ENCODE data around the gene IL2RA. TPM values are rescaled to one million over a fixed set of nuclear protein-coding genes. Genes with fewer than 3 reads are reported as not detected.

The IL2RA gene
- total and polyA plus RNA-seq, 2 experiments from 2014 or later: not detected

DNA sequence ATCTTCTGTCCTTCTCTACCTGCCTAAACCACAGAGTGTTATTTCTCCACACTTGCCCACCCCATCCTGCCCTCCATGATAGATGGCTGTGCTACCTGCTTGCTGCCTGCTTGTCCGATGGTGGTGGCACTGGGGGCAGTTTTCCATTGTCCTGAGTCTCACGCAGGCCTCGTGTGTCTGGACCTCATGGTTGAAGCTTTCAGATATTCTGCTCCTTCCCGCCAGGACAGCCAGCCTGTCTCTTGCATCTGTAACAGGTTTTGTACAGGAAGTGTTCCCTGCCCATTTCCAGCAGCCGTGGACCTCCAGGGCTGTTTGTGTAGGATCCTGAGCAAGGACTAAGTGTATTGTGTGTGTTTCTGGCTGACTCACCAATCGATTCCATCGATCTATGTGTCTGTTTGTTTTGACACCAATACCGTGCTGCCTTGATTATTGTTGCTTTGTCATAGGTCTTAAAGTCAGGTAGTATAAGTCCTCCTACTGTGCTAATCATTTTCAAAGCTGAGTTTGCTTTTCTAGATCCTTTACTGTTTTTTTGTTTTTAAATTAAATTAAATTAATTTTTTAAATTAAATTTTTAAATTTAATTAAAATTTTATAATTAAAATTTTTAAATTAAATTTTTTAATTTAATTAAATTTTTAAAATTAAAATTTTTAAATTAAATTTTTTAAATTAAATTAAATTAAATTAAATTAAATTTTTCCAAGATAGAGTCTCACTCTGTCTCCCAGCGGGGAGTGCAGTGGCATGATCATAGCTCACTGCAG, 93.3 kb downstream of the IL2RA start:
- H2AFZ ChIP-seq: no peak overlapping the region

More for the DNA sequence above, 93.3 kb downstream of the IL2RA start:
- Mint-ChIP-seq H3K27me3 (ENCODE audit: insufficient read depth, low read depth, poor library complexity) (peaks cover 7% of the 10 kb centered on the region), H3K27ac (no peak overlapping the region), H3K36me3 (ENCODE audit: low read depth) (no peaks in the 10 kb centered on the region), H3K9me3 (no peaks in the 10 kb centered on the region), H3K4me1 (no peaks in the 10 kb centered on the region), H3K4me3 (no peak overlapping the region)
- no peak for DNase-seq (ENCODE audit: low spot score)
- no peaks in the 10 kb centered on the region for H3K27me3 ChIP-seq (ENCODE audit: insufficient read depth)
- no peaks in the 10 kb centered on the region for H4K20me1 ChIP-seq (replicated peaks; ENCODE audit: insufficient read depth)
- ATAC-seq: no peak
- no peaks in the 10 kb centered on the region for H3K4me1 ChIP-seq (ENCODE audit: insufficient read depth)
- no peak overlapping the region for H3K27ac ChIP-seq (ENCODE audit: low read depth)
- no peak overlapping the region for H3K4me2 ChIP-seq
- H3K4me3 ChIP-seq: no peak overlapping the region
- no peaks in the 10 kb centered on the region for H3F3A ChIP-seq (replicated peaks; ENCODE audit: low read depth)
- no peaks in the 10 kb centered on the region for H3K36me3 ChIP-seq (ENCODE audit: insufficient read depth)
- TF ChIP-seq, protein P1, sequence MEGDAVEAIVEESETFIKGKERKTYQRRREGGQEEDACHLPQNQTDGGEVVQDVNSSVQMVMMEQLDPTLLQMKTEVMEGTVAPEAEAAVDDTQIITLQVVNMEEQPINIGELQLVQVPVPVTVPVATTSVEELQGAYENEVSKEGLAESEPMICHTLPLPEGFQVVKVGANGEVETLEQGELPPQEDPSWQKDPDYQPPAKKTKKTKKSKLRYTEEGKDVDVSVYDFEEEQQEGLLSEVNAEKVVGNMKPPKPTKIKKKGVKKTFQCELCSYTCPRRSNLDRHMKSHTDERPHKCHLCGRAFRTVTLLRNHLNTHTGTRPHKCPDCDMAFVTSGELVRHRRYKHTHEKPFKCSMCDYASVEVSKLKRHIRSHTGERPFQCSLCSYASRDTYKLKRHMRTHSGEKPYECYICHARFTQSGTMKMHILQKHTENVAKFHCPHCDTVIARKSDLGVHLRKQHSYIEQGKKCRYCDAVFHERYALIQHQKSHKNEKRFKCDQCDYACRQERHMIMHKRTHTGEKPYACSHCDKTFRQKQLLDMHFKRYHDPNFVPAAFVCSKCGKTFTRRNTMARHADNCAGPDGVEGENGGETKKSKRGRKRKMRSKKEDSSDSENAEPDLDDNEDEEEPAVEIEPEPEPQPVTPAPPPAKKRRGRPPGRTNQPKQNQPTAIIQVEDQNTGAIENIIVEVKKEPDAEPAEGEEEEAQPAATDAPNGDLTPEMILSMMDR (conservative IDR thresholded peaks at IDR 0.05; ENCODE audit: low read depth in 2 of 2): no peak
- TF ChIP-seq, protein P2, sequence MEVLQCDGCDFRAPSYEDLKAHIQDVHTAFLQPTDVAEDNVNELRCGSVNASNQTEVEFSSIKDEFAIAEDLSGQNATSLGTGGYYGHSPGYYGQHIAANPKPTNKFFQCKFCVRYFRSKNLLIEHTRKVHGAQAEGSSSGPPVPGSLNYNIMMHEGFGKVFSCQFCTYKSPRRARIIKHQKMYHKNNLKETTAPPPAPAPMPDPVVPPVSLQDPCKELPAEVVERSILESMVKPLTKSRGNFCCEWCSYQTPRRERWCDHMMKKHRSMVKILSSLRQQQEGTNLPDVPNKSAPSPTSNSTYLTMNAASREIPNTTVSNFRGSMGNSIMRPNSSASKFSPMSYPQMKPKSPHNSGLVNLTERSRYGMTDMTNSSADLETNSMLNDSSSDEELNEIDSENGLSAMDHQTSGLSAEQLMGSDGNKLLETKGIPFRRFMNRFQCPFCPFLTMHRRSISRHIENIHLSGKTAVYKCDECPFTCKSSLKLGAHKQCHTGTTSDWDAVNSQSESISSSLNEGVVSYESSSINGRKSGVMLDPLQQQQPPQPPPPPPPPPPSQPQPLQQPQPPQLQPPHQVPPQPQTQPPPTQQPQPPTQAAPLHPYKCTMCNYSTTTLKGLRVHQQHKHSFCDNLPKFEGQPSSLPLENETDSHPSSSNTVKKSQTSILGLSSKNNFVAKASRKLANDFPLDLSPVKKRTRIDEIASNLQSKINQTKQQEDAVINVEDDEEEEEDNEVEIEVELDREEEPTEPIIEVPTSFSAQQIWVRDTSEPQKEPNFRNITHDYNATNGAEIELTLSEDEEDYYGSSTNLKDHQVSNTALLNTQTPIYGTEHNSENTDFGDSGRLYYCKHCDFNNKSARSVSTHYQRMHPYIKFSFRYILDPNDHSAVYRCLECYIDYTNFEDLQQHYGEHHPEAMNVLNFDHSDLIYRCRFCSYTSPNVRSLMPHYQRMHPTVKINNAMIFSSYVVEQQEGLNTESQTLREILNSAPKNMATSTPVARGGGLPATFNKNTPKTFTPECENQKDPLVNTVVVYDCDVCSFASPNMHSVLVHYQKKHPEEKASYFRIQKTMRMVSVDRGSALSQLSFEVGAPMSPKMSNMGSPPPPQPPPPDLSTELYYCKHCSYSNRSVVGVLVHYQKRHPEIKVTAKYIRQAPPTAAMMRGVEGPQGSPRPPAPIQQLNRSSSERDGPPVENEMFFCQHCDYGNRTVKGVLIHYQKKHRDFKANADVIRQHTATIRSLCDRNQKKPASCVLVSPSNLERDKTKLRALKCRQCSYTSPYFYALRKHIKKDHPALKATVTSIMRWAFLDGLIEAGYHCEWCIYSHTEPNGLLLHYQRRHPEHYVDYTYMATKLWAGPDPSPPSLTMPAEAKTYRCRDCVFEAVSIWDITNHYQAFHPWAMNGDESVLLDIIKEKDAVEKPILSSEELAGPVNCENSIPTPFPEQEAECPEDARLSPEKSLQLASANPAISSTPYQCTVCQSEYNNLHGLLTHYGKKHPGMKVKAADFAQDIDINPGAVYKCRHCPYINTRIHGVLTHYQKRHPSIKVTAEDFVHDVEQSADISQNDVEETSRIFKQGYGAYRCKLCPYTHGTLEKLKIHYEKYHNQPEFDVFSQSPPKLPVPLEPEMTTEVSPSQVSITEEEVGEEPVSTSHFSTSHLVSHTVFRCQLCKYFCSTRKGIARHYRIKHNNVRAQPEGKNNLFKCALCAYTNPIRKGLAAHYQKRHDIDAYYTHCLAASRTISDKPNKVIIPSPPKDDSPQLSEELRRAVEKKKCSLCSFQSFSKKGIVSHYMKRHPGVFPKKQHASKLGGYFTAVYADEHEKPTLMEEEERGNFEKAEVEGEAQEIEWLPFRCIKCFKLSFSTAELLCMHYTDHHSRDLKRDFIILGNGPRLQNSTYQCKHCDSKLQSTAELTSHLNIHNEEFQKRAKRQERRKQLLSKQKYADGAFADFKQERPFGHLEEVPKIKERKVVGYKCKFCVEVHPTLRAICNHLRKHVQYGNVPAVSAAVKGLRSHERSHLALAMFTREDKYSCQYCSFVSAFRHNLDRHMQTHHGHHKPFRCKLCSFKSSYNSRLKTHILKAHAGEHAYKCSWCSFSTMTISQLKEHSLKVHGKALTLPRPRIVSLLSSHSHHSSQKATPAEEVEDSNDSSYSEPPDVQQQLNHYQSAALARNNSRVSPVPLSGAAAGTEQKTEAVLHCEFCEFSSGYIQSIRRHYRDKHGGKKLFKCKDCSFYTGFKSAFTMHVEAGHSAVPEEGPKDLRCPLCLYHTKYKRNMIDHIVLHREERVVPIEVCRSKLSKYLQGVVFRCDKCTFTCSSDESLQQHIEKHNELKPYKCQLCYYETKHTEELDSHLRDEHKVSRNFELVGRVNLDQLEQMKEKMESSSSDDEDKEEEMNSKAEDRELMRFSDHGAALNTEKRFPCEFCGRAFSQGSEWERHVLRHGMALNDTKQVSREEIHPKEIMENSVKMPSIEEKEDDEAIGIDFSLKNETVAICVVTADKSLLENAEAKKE (CRISPR knock-in tag; IDR thresholded peaks at IDR 0.05): no peak
- no peak for TF ChIP-seq ZNF114 (CRISPR knock-in tag; IDR thresholded peaks at IDR 0.05)
- TF ChIP-seq POLR2AphosphoS5 (IDR thresholded peaks at IDR 0.05; ENCODE audit: low read depth): no peak
- TF ChIP-seq, protein P3, sequence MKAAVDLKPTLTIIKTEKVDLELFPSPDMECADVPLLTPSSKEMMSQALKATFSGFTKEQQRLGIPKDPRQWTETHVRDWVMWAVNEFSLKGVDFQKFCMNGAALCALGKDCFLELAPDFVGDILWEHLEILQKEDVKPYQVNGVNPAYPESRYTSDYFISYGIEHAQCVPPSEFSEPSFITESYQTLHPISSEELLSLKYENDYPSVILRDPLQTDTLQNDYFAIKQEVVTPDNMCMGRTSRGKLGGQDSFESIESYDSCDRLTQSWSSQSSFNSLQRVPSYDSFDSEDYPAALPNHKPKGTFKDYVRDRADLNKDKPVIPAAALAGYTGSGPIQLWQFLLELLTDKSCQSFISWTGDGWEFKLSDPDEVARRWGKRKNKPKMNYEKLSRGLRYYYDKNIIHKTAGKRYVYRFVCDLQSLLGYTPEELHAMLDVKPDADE (IDR thresholded peaks at IDR 0.05): no peak
- TF ChIP-seq NANOG (IDR thresholded peaks at IDR 0.05; ENCODE audit: borderline replicate concordance): no peak
- TF ChIP-seq, protein P4, sequence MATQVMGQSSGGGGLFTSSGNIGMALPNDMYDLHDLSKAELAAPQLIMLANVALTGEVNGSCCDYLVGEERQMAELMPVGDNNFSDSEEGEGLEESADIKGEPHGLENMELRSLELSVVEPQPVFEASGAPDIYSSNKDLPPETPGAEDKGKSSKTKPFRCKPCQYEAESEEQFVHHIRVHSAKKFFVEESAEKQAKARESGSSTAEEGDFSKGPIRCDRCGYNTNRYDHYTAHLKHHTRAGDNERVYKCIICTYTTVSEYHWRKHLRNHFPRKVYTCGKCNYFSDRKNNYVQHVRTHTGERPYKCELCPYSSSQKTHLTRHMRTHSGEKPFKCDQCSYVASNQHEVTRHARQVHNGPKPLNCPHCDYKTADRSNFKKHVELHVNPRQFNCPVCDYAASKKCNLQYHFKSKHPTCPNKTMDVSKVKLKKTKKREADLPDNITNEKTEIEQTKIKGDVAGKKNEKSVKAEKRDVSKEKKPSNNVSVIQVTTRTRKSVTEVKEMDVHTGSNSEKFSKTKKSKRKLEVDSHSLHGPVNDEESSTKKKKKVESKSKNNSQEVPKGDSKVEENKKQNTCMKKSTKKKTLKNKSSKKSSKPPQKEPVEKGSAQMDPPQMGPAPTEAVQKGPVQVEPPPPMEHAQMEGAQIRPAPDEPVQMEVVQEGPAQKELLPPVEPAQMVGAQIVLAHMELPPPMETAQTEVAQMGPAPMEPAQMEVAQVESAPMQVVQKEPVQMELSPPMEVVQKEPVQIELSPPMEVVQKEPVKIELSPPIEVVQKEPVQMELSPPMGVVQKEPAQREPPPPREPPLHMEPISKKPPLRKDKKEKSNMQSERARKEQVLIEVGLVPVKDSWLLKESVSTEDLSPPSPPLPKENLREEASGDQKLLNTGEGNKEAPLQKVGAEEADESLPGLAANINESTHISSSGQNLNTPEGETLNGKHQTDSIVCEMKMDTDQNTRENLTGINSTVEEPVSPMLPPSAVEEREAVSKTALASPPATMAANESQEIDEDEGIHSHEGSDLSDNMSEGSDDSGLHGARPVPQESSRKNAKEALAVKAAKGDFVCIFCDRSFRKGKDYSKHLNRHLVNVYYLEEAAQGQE (IDR thresholded peaks at IDR 0.05; ENCODE audit: unreplicated experiment): no peak
- no peak for TF ChIP-seq STAT1 (IDR thresholded peaks at IDR 0.05; ENCODE audit: unreplicated experiment)
- no peak for TF ChIP-seq EZH2 (IDR thresholded peaks at IDR 0.05; ENCODE audit: low read depth, unreplicated experiment)
- TF ChIP-seq ZNF331 (CRISPR knock-in tag; IDR thresholded peaks at IDR 0.05; ENCODE audit: low read depth): no peak
- no peak for TF ChIP-seq CREB1 (CRISPR knock-in tag; IDR thresholded peaks at IDR 0.05; ENCODE audit: low read depth)
- no peak for TF ChIP-seq JUNB (IDR thresholded peaks at IDR 0.05; ENCODE audit: unreplicated experiment)
- H3K79me2 ChIP-seq (replicated peaks; ENCODE audit: insufficient read depth): no peaks in the 10 kb centered on the region
- H3K9me2 ChIP-seq (ENCODE audit: insufficient read depth): no peaks in the 10 kb centered on the region

Data from GM23338 (cell line).